GM23338 (cell line): Measurements from ENCODE around the gene CDCA4. TPM values are rescaled to one million over a fixed set of nuclear protein-coding genes. Genes with fewer than 3 reads are reported as not detected.

Source experiments
- ATAC-seq: fragments of 200-7000 bp; cut with Tn5 transposase; 3 replicates; pipeline ENCODE4 v1.9.1; 2020
- DNase-seq: peaks from one replicate; pipeline ENCODE4 v3.0.0-alpha.2; 2015; ENCODE audit warnings: low spot score
- H2AFZ ChIP-seq: fragments of 200-600 bp; sonication (generic); 2 replicates; pipeline ENCODE4 v1.8.0; 2016; ENCODE audit warnings: antibody characterized with exemption, mild to moderate bottlenecking, moderate library complexity
- H3F3A ChIP-seq: fragments of 200-600 bp; sonication (generic); replicated peaks from 2 replicates; pipeline ENCODE4 v1.8.0; 2017; ENCODE audit warnings: antibody characterized with exemption, mixed run types, low read depth
- H3K27ac ChIP-seq: fragments of 200-600 bp; sonication (generic); 2 replicates; pipeline ENCODE4 v1.6.1; 2016; ENCODE audit warnings: low read depth
- H3K27me3 ChIP-seq: fragments of 200-600 bp; sonication (generic); 2 replicates; pipeline ENCODE4 v1.8.0; 2016; ENCODE audit warnings: mild to moderate bottlenecking, mixed run types, moderate library complexity; ENCODE audit not compliant: insufficient read depth
- H3K36me3 ChIP-seq: fragments of 200-600 bp; sonication (generic); 2 replicates; pipeline ENCODE4 v1.8.0; 2016; ENCODE audit warnings: mild to moderate bottlenecking; ENCODE audit not compliant: insufficient read depth
- H3K4me1 ChIP-seq: fragments of 200-600 bp; sonication (generic); 2 replicates; pipeline ENCODE4 v1.8.0; 2016; ENCODE audit warnings: mild to moderate bottlenecking, moderate library complexity; ENCODE audit not compliant: insufficient read depth
- H3K4me2 ChIP-seq: fragments of 200-600 bp; sonication (generic); 2 replicates; pipeline ENCODE4 v1.7.1; 2017; ENCODE audit warnings: mixed run types
- H3K4me3 ChIP-seq: fragments of 200-600 bp; sonication (generic); 2 replicates; pipeline ENCODE4 v1.6.1; 2016; ENCODE audit warnings: mixed run types
- H3K79me2 ChIP-seq: fragments of 200-600 bp; sonication (generic); replicated peaks from 2 replicates; pipeline ENCODE4 v1.8.0; 2017; ENCODE audit warnings: mild to moderate bottlenecking; ENCODE audit not compliant: insufficient read depth
- H3K9me2 ChIP-seq: fragments of 200-600 bp; sonication (generic); 2 replicates; pipeline ENCODE4 v1.8.0; 2017; ENCODE audit not compliant: insufficient read depth
- H4K20me1 ChIP-seq: fragments of 200-600 bp; sonication (generic); replicated peaks from 2 replicates; pipeline ENCODE4 v1.8.0; 2017; ENCODE audit warnings: mild to moderate bottlenecking; ENCODE audit not compliant: insufficient read depth
- H3K27ac Mint-ChIP-seq: 2 replicates; pipeline ENCODE4 v1.8.0; 2020; ENCODE audit warnings: inconsistent platforms, mild to moderate bottlenecking, moderate library complexity, mixed read lengths
- H3K27me3 Mint-ChIP-seq: 3 replicates; pipeline ENCODE4 v1.8.0; 2022; ENCODE audit warnings: low read depth, mild to moderate bottlenecking, moderate library complexity, mixed read lengths, inconsistent platforms; ENCODE audit not compliant: insufficient read depth, poor library complexity
- H3K36me3 Mint-ChIP-seq: 3 replicates; pipeline ENCODE4 v1.8.0; 2021; ENCODE audit warnings: low read depth, mild to moderate bottlenecking, inconsistent platforms, moderate library complexity, mixed read lengths
- H3K4me1 Mint-ChIP-seq: 3 replicates; pipeline ENCODE4 v1.8.0; 2020; ENCODE audit warnings: mild to moderate bottlenecking, inconsistent platforms, mixed read lengths
- H3K4me3 Mint-ChIP-seq: 3 replicates; pipeline ENCODE4 v1.8.0; 2021; ENCODE audit warnings: moderate library complexity, mild to moderate bottlenecking, inconsistent platforms, mixed read lengths
- H3K9me3 Mint-ChIP-seq: 3 replicates; pipeline ENCODE4 v1.8.0; 2020; ENCODE audit warnings: moderate library complexity, mild to moderate bottlenecking, inconsistent platforms, mixed read lengths
- CREB1 ChIP-seq: fragments of 250-450 bp; sonication (Bioruptor Pico); IDR thresholded peaks from 2 replicates; pipeline ENCODE4 v1.5.0; 2020; ENCODE audit warnings: low read depth, mild to moderate bottlenecking, moderate library complexity
- ETS1 ChIP-seq: IDR thresholded peaks from 2 replicates; pipeline ENCODE4 v1.6.1; 2016; ENCODE audit warnings: antibody characterized with exemption
- EZH2phosphoT487 ChIP-seq: fragments of 200-600 bp; sonication (generic); IDR thresholded peaks from one replicate; pipeline ENCODE4 v1.8.1; 2018; ENCODE audit warnings: antibody characterized with exemption; ENCODE audit not compliant: unreplicated experiment
- JUNB ChIP-seq: IDR thresholded peaks from one replicate; pipeline ENCODE4 v1.6.1; 2016; ENCODE audit warnings: antibody characterized with exemption; ENCODE audit not compliant: unreplicated experiment
- NANOG ChIP-seq: IDR thresholded peaks from 2 replicates; pipeline ENCODE4 v1.6.1; 2016; ENCODE audit warnings: antibody characterized with exemption, borderline replicate concordance
- POLR2AphosphoS5 ChIP-seq: IDR thresholded peaks from 2 replicates; pipeline ENCODE4 v1.6.1; 2016; ENCODE audit warnings: antibody characterized with exemption, low read depth
- STAT1 ChIP-seq: IDR thresholded peaks from one replicate; pipeline ENCODE4 v1.6.1; 2016; ENCODE audit warnings: antibody characterized with exemption; ENCODE audit not compliant: unreplicated experiment
- ZNF114 ChIP-seq: fragments of 250-450 bp; sonication (Bioruptor Pico); IDR thresholded peaks from 2 replicates; pipeline ENCODE4 v1.5.0; 2020; ENCODE audit warnings: mild to moderate bottlenecking, moderate library complexity
- ZNF331 ChIP-seq: fragments of 250-450 bp; sonication (Bioruptor Pico); IDR thresholded peaks from 2 replicates; pipeline ENCODE4 v1.5.0; 2020; ENCODE audit warnings: low read depth, mild to moderate bottlenecking, moderate library complexity
- ZNF462 ChIP-seq: fragments of 250-450 bp; sonication (Bioruptor Pico); IDR thresholded peaks from 2 replicates; pipeline ENCODE4 v1.5.0; 2020; ENCODE audit warnings: mild to moderate bottlenecking, moderate library complexity
- polyA plus RNA-seq: library from polyadenylated mRNA; unstranded; fragments of >200 nt; fragmentation: Nextera tagmentation; extraction: Ambion mirVana; gene quantifications from 2 replicates; pipeline ENCODE4 v1.2.1, GENCODE V29; 2016
- total RNA-seq: library from RNA; depleted of rRNA; stranded (reverse); fragments of >200 nt; shearing (Covaris generic); gene quantifications from 2 replicates; pipeline ENCODE4 v1.2.3, GENCODE V29; 2014

CDCA4 gene
- total and polyA plus RNA-seq, 2 experiments from 2014 or later: 32.6 to 70.7 TPM

- TF ChIP-seq ZNF462 (CRISPR knock-in tag) (no peak), ETS1 (no peak), JUNB (no peak), ZNF331 (no peak)
Measured at GRCh38 chr14:105021656-105022275, 883 bp upstream of the CDCA4 start (continued).

DNA sequence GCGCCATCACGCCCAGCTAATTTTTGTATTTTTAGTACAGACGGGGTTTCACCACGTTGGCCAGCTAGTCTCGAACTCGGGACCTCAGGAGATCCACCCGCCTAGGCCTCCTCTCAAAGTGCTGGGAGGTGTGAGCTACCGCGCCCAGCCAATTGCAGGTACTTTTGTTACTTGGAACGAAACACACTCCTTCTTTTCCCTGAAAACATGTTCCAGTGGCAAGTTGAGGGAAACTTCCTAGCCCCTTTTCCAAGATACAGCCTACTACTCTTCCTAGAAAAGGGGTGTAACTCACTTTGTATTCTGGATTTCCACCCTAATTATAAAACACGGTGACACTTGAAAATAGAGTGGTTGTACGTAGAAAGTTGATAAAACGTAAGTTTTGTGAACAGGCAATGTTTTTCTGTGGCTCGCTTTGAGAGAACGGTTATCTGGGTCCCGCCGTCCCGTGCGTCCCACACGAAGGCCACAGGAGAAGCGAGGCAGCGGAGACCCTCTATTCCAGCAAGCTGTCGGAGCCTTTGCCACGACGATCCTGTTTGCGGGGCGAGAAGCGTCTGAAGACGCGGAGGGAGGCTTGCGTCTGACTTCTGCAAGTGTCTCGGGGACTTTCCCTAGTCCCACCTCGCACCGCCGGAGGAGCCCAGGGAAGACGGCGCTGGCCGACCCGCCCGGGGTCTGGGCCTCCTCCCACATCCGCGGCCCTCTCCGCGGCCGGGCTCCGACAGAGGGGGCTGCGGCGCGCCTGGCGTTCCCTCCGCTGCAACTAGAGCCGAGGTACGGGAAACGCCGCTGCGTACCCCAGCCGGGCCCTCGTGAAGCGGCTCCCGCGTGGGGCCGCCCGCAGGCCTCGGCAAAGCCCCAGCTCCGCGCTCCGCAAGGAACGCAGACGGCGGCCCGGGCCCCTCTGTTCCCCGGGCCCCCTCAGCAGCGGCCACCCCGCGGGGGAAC lies 745 bp downstream of the CDCA4 start:
- no peaks in the 10 kb centered on the region for H3K9me2 ChIP-seq
- no peaks in the 10 kb centered on the region for H3K27me3 ChIP-seq
- no peaks in the 10 kb centered on the region for H3K36me3 ChIP-seq
- peaks cover 70% of the 10 kb centered on the region for H3K79me2 ChIP-seq
- H2AFZ ChIP-seq: no peak overlapping the region
- H3K4me3 ChIP-seq: peak overlapping the region; percentile 78
- Mint-ChIP-seq H3K4me1 (peaks cover 62% of the 10 kb centered on the region), H3K27me3 (peaks cover 24% of the 10 kb centered on the region), H3K9me3 (no peaks in the 10 kb centered on the region), H3K27ac (peak overlapping the region; percentile 91; the same call in 1 of the 2 replicates), H3K36me3 (peaks cover 28% of the 10 kb centered on the region), H3K4me3 (peak overlapping the region; percentile 95)
- ATAC-seq (peak; percentile 45), DNase-seq (peak; percentile 64)
- peak overlapping the region; percentile 88 for H3K4me2 ChIP-seq
- peaks cover 52% of the 10 kb centered on the region for H4K20me1 ChIP-seq
- H3K27ac ChIP-seq: no peak overlapping the region
- peaks cover 38% of the 10 kb centered on the region for H3K4me1 ChIP-seq
- peaks cover 5% of the 10 kb centered on the region; the same call in 1 of the 2 replicates for H3F3A ChIP-seq
- no peak for TF ChIP-seq EZH2phosphoT487
- no peak for TF ChIP-seq JUNB
- no peak for TF ChIP-seq ZNF331
- no peak for TF ChIP-seq CREB1 (CRISPR knock-in tag)
- TF ChIP-seq ETS1: no peak
- no peak for TF ChIP-seq POLR2AphosphoS5
- no peak for TF ChIP-seq ZNF114
- no peak for TF ChIP-seq STAT1
- no peak for TF ChIP-seq NANOG
